ENCODE measurements around the gene ZC3H18. TPM values are rescaled to one million over a fixed set of nuclear protein-coding genes. Genes with fewer than 3 reads are reported as not detected.

ZC3H18 gene
- total RNA-seq, 1 donor = 17.7 TPM

DNA sequence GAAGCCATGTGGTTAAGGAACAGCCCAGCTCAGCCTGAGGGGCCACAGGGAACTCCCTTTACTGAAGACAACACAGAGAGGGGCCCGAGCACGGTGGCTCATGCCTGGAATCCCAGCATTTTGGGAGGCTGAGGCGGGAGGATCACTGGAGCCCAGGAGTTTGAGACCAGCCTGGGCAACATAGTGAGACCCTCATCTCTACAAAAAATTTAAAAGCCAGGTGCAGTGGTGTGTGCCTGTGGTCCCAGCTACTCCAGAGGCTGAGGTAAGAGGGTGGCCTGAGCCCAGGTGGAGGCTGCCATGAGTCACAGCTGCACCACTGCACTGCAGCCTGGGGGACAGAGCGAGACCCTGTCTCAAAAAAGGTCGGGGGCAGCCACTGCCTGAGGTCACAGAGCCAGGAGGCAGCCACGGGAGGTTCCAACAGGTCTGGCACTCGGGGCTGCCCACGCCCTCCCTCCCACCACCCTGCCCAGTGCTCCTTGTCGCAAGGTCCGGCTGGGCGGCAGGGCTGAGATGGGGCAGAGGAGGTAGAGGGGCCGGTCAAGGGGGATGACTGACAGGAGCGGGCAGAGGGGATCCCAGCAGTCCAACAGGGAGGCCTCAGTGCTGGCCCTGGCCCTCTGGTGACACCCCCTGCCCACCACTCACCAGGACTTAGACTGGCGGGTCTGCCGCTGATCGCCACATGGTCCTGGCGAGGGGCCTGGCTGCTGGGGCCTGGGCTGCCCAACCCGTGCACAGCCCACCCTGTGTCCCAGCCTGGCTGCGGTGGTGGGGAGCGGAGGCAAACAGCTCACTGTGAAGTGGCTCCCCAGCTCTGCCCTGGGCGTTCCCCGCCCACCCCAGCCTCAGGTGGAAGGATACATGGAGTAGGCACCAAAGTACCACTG is 77.2 kb downstream of the ZC3H18 start:
- TF ChIP-seq CTCF (IDR thresholded peaks at IDR 0.05; ENCODE audit: insufficient read depth, low read depth, low read length) = no peak
- DNase-seq (ENCODE audit: low read depth) = no peak
- no peak overlapping the region for H3K4me3 ChIP-seq (ENCODE audit: low read depth, low read length)

GRCh38 chr16:88649195-88649923 is 79.2 kb downstream of the ZC3H18 start:
- peak overlapping the region; percentile 84 for H3K4me3 ChIP-seq (ENCODE audit: low read depth, low read length)
- TF ChIP-seq CTCF (IDR thresholded peaks at IDR 0.05; ENCODE audit: insufficient read depth, low read depth, low read length) = no peak
- DNase-seq (ENCODE audit: low read depth) = no peak

DNA sequence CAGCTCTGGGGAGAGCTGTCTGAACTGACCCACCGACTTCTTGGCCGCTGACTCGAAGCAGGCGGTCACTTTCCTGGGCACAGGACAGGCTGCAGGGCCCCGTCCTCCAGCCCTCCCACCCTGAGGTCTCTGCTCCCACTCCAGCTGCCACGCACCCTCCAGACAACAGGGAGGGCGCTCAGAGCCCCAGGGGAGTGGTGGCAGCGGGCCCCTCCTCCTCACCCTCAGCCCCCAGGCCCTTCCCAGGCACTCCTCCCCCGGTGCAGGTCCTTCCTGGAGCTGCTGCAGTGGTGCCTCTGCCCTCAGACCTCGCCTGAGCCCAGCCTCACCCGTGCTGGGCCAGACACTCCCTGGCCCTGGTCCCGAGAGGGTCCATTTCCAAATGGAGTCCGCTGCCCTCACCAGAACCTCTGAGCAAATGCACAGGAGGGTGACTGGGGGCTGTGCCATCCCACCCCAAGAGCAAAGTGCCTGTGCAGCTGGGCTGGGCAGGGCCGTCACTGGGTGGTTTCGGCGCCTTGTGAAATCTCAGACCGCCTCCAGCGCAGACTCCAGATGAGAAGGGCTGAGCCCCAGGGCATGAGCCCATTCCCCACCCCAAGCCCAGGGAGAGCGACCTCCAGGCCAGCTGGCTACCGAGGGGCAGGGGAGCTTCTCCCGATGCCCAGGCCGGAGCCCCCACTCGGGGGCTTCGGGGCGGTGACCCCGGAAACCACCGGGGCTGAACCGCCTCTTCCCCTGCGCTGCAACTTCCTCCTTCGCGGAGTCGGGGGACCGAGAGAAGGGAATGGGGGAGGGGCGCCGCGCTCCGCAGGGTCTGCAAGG is 79.9 kb downstream of the ZC3H18 start:
- no peak for TF ChIP-seq CTCF (IDR thresholded peaks at IDR 0.05; ENCODE audit: insufficient read depth, low read depth, low read length)

DNA sequence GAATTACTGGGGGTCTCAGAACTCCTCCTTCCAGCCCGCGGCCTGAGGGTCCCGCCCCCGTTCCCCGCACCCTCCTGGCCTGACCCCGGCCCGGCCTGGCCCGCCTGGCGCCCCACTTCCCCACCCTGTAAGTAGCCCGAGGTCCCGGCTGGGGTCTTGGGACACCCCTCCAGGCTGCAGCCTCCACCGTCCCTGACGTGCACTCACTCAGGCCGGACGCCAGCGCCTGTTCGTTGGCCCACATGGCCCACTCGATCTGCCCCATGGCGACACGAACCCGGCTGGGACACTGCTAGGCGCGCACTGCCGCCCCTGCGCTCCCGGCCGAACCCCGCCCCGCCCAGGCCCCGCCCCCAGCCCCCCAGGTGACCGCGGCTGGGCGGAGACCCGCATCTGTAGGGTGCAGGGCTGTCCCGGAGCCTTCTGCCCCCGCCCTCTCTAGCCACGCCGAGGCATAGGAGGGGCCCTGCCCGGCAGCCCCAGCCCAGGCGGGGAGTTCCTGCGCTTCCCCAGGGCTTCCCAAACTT is 80.6 kb downstream of the ZC3H18 start, which contains the start of gene CYBA:
TSS of gene CYBA (minus strand) at position 305 of the 527 bp plus-strand sequence. CDS start at position 265, 40 bp downstream.
- peak; percentile 60 for DNase-seq (ENCODE audit: low read depth)
- TF ChIP-seq CTCF (IDR thresholded peaks at IDR 0.05; ENCODE audit: insufficient read depth, low read depth, low read length) = no peak
- H3K4me3 ChIP-seq (ENCODE audit: low read depth, low read length) = peak within 1 kb of the TSS; percentile 84

More for the DNA sequence above, 79.9 kb downstream of the ZC3H18 start:
- H3K4me3 ChIP-seq (ENCODE audit: low read depth, low read length) = peak overlapping the region; percentile 84
- DNase-seq (ENCODE audit: low read depth) = peak; percentile 47

DNA sequence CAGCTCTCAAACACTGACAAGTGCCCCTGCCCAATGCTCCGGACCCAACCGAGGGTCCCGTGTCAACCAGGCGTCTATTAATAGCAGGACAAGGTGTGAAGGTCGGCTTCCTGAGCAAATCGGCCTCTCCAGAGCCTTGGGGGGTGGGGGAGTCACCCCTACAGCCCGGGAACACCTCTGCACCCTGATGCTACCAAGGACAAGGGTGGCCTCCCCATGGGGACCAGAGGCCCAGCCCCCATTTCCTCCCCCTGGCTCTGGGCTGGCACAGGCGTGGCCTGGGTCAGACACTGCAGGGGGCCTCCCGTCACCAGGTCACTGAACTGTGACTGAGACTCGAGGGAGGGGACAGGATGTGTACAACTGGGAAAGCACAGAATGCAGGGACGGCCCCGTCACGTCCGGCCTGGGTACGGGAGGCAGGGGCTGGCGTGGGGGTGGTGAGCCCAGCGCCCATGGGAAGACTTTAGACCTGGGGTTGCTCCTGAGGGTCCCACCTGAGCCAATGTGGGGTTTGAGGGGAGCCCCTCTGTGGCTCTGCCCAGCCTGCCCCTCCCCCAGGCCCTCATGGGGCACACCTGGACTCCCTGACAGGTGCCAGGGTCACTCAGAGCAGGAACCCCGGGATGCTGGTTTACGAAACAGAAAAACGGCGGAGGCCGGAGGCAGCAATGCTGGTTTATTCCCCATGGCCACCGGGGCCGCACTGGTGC is 81.2 kb downstream of the ZC3H18 start:
- peak overlapping the region; percentile 84 for H3K4me3 ChIP-seq (ENCODE audit: low read depth, low read length)
- DNase-seq (ENCODE audit: low read depth) = no peak
- TF ChIP-seq CTCF (IDR thresholded peaks at IDR 0.05; ENCODE audit: insufficient read depth, low read depth, low read length) = no peak
